B cell (primary cell): ENCODE results near the gene SYCP2.

Experiments used
- CTCF ChIP-seq: fragments of 200-600 bp; IDR thresholded peaks from one replicate; pipeline ENCODE4 v1.8.0; 2022; ENCODE audit warnings: antibody characterized with exemption, mild to moderate bottlenecking
- EZH2 ChIP-seq: IDR thresholded peaks from 2 replicates; pipeline ENCODE4 v1.6.1; 2012; ENCODE audit warnings: borderline replicate concordance, low read depth, mild to moderate bottlenecking, moderate library complexity, low read length; ENCODE audit not compliant: insufficient read depth, poor library complexity, severe bottlenecking

GRCh38 chr20:59923514-59923913 lies 9.9 kb downstream of the SYCP2 start:
- TF ChIP-seq EZH2: no peak
- TF ChIP-seq CTCF: no peak
